Naive thymus-derived CD8-positive, alpha-beta T cell (primary cell): ENCODE data around the gene NGFR. TPM values are rescaled to one million over a fixed set of nuclear protein-coding genes. Genes with fewer than 3 reads are reported as not detected.
A peak's percentile ranks its signal among the peaks of the same experiment; 100 is the strongest.

ENCODE experiments used
- ATAC-seq, 2 donors: fragments of 150-1000 bp; cut with Tn5 transposase in 1 of 2; sonication (Bioruptor Pico), chemical (Tn5 transposase) in 1 of 2; 1 replicate in 1 of 2; 2 replicates in 1 of 2; pipeline ENCODE4 v1.10.0; 2021; ENCODE audit warnings: mild to moderate bottlenecking in 2 of 2, moderate library complexity in 2 of 2
- POLR2A ChIA-PET: fragments of 350-600 bp; sonication (Branson Sonifier 250); formaldehyde crosslinking; loops from one replicate; lab custom pipeline; 2021; ENCODE audit warnings: antibody characterized with exemption; lab: Charles Lee
- DNase-seq, 10 donors: peaks; one replicate each; pipeline versions ENCODE4 v3.0.0 to v3.0.0-alpha.2; 2020 to 2022
- H3K27ac Mint-ChIP-seq, 10 donors: one replicate each; pipeline ENCODE4 v1.8.0; 2020 to 2022; ENCODE audit warnings: mild to moderate bottlenecking in 10 of 10, mixed read lengths in 10 of 10, moderate library complexity in 4 of 10, inconsistent platforms in 1 of 10
- H3K27me3 Mint-ChIP-seq, 5 donors: one replicate each; pipeline ENCODE4 v1.8.0; 2021 to 2022; ENCODE audit warnings: mixed read lengths in 5 of 5
- H3K36me3 Mint-ChIP-seq, 3 donors: one replicate each; pipeline ENCODE4 v1.8.0; 2020 to 2022; ENCODE audit warnings: mixed read lengths in 3 of 3, mild to moderate bottlenecking in 2 of 3, inconsistent platforms in 1 of 3
- H3K4me1 Mint-ChIP-seq, 4 donors: one replicate each; pipeline ENCODE4 v1.8.0; 2021 to 2022; ENCODE audit warnings: mixed read lengths in 4 of 4
- H3K4me3 Mint-ChIP-seq, 10 donors: one replicate each; pipeline ENCODE4 v1.8.0; 2020 to 2022; ENCODE audit warnings: mild to moderate bottlenecking in 10 of 10, mixed read lengths in 10 of 10, moderate library complexity in 6 of 10, inconsistent platforms in 1 of 10
- H3K9me3 Mint-ChIP-seq, 9 donors: one replicate each; pipeline ENCODE4 v1.8.0; 2020 to 2022; ENCODE audit warnings: mixed read lengths in 9 of 9, mild to moderate bottlenecking in 3 of 9, inconsistent platforms in 1 of 9, moderate library complexity in 1 of 9
- polyA plus RNA-seq, 3 donors: library from polyadenylated mRNA; unstranded; fragments of 300-500 nt; fragmentation: Illumina TruSeq; gene quantifications; one replicate each; pipeline ENCODE4 v1.2.3, GENCODE V29; 2021
- total RNA-seq, 8 experiments: library from RNA in 2 of 8; stranded (reverse) in 2 of 8; gene quantifications; one replicate each; pipeline ENCODE4 v1.2.3 and lab custom pipeline; 2021 to 2026

NGFR gene
- total and polyA plus RNA-seq, 5 experiments from 2014 or later, result 0.47 TPM; not detected in 4

DNA sequence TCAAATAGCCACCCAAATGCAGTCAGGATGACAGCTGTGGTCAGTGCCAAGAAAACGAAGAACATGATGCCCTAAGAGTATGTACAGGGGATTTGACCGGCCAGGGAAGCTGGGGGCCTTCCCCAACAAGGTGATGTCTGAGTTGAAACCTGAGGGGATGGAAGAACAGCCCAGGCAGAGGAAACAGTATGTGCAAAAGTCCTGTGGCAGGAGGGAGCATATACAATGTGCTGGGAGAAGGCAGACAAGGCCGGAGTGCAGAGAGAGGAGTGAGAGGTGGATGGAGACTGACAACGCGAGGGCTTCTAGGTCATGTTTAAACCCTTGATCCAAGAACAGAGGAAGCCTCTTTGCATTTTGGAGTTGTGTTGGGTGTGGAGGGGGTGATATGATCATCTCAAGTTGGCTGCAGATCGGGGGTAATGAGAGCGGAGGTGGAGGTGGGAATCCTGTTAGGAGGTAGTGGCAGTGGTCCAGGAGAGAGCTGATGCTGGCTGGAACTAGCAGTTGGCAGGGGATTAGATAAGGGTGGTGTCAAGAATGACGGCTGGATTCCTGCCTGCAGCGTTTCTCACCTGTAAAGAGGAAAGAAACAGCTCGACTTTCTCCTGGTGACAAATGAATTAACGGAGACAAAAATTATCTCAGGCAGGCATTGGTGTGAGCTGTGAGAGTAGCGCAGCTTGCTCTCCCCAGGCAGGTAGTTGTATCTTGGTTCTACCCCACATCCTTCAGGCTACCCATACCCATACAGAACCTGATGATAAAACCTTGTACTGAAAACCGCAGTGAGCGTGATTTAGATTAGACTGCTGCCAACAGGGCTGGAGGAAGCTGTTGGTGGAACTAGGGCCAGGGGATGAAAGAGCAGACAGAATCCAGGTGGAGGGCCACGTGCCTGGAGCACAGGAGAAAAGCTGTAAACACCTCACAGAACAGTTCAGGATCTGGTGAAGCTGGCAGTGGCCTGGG, 37.2 kb upstream of the NGFR start:
- peak overlapping the region in 3 of 10 donors; percentile 1 to 54 (median 6) for H3K27ac Mint-ChIP-seq
- POLR2A ChIA-PET, result interaction anchor here (0.6 kb wide), 1 partner anchor 58 kb away, joined by 5 read pairs; no protein-coding TSS in a partner anchor
- H3K4me3 Mint-ChIP-seq, result no peak overlapping the region
- no peaks in the 10 kb centered on the region for H3K9me3 Mint-ChIP-seq
- ATAC-seq (no peak), DNase-seq (no peak)
- peaks cover 0 to 9% (median 2%) of the 10 kb centered on the region in 4 donors for H3K4me1 Mint-ChIP-seq
- H3K36me3 Mint-ChIP-seq, result no peaks in the 10 kb centered on the region
- peaks cover 25 to 64% (median 46%) of the 10 kb centered on the region in 5 donors for H3K27me3 Mint-ChIP-seq

DNA sequence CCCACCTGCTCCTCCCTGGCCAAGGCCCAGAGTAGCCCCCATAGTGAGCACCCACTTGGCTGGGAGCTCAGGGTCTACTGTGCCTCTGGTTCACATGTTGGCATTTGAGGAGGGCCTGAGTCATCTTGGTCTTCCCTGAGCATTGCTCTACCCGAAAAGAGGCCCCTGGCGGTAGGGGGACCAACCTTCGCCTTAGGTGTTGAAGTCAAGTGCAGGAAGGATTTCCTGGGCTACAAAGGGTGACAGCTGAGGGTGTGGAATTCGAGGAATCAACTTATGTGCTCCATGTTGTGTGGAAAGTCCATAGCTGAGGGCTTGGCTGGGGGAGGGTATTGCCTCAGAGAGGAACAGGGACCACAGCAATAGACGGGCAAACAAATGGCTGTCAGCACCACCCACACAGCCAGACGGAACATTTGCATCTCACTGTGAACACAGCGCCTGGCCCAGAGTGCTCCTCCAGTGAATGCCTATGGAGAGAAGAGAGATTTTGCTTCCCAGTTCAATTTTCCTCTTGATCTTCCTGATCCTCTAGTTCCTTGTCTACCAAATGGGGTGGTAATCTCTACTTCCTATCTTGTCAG, 35.6 kb upstream of the NGFR start:
- peaks cover 30 to 74% (median 58%) of the 10 kb centered on the region in 5 donors for H3K27me3 Mint-ChIP-seq
- H3K36me3 Mint-ChIP-seq, result peaks cover 0 to 13% (median 0%) of the 10 kb centered on the region in 3 donors
- ATAC-seq (no peak), DNase-seq (no peak)
- POLR2A ChIA-PET, result no interaction called here
- peaks cover 0 to 14% (median 4%) of the 10 kb centered on the region in 9 donors for H3K9me3 Mint-ChIP-seq
- peaks cover 0 to 7% (median 2%) of the 10 kb centered on the region in 4 donors for H3K4me1 Mint-ChIP-seq
- H3K4me3 Mint-ChIP-seq, result no peak overlapping the region
- H3K27ac Mint-ChIP-seq, result peak overlapping the region in 1 of 10 donors; percentile 32

DNA sequence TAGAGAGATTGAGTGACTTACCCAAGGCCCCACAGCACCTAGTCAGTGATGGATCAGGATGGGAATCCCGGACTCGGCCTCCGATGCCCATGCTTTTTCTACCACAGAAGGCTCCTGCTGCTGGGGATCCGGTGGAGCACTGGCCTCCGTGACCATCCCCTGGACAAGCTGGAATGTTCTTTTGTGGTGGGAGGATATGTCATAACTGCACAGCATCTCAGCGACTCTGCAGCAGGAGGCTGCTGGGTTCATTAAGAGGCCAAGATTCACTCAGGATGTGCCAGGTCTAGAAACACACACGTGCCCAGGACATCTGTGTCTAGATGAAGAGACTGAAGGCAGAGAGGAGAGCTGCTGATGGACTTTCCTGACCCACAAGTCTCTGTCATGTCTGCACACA, 34.7 kb upstream of the NGFR start:
- Mint-ChIP-seq H3K36me3 (peaks cover 0 to 13% (median 0%) of the 10 kb centered on the region in 3 donors), H3K4me1 (peaks cover 0 to 7% (median 2%) of the 10 kb centered on the region in 4 donors), H3K9me3 (peaks cover 0 to 18% (median 5%) of the 10 kb centered on the region in 9 donors), H3K27me3 (peaks cover 28 to 77% (median 59%) of the 10 kb centered on the region in 5 donors), H3K4me3 (no peak overlapping the region), H3K27ac (peak overlapping the region in 1 of 10 donors; percentile 31)
- DNase-seq (no peak), ATAC-seq (no peak)
- POLR2A ChIA-PET, result no interaction called here

DNA sequence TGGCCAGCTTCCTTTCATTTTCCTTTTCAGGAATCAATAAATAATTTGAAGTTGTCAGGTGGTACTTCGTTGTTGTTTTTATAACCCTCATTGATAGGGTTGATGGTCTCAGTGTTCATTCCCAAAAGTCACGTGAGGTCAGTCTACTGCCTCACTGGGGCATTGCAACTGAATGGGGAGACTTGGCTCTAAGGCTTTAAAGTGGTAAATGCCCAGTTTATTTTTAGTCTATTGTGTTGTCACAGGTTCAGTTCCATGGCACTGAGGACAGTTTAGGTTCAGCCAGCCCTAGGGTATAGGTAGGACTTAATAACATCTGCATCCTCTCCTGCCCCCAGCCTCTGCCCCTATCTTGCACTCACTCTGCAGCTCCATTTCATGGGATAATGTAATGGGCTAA, 33.5 kb upstream of the NGFR start:
- Mint-ChIP-seq H3K4me3 (no peak overlapping the region), H3K27me3 (peaks cover 25 to 77% (median 53%) of the 10 kb centered on the region in 5 donors), H3K27ac (no peak overlapping the region), H3K9me3 (peaks cover 0 to 18% (median 5%) of the 10 kb centered on the region in 9 donors), H3K36me3 (peaks cover 0 to 13% (median 0%) of the 10 kb centered on the region in 3 donors), H3K4me1 (peaks cover 0 to 5% (median 2%) of the 10 kb centered on the region in 4 donors)
- POLR2A ChIA-PET, result no interaction called here
- ATAC-seq (no peak), DNase-seq (no peak)

DNA sequence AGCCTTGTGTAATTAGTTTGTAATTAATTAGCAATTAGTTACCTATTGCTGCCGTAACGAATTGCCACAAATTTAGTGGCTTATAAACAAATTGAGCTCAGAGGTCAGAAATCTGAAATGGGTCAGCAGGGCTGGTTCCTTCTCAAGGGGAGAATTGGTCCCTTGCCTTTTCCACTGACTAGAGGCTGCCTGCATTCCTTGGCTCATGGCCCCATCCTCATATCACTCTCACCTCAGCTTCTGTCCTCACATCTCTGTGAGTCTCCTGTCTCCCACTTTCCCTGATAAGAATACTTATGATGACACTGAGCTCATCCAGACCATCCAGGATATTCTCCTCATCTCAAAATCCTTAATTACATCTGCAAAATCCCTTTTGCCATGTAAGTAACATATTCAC, 31.0 kb upstream of the NGFR start:
- DNase-seq (no peak), ATAC-seq (no peak)
- Mint-ChIP-seq H3K9me3 (peaks cover 0 to 18% (median 5%) of the 10 kb centered on the region in 9 donors), H3K27ac (no peak overlapping the region), H3K4me1 (peaks cover 0 to 2% (median 0%) of the 10 kb centered on the region in 4 donors), H3K27me3 (peaks cover 22 to 75% (median 55%) of the 10 kb centered on the region in 5 donors), H3K4me3 (no peak overlapping the region), H3K36me3 (peaks cover 0 to 13% (median 0%) of the 10 kb centered on the region in 3 donors)
- POLR2A ChIA-PET, result no interaction called here

DNA sequence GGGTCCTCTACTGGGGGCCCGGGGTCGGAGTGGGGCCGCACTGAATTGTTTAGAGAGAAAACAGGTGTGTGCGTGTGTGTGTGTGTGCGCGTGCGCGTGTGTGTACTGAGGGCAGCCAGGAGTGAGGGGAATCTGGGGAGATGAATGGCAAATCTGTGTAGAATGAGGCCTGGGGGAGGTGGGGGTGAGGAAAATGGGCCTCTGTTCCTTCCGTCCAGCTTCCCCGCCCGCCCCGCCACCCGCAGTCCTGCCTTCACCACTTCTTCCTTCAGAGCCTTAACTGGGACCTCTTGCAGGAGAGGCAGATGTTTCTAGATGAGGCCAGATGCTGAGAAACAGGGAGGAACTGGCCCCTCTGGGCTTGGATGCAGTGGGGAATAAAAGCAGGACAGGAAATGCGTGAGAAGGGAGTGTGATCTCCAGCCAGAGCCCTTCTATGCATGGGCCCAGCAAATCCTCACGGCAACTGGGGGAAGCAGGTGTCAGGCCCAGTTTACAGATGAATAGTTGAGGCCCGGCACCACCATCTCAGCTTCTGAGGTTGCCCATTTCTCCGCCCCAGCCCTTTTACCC, 29.7 kb upstream of the NGFR start:
- ATAC-seq, result no peak
- peaks cover 2 to 8% (median 3%) of the 10 kb centered on the region in 4 donors for H3K4me1 Mint-ChIP-seq
- peak overlapping the region in 1 of 10 donors; percentile 76 for H3K27ac Mint-ChIP-seq
- DNase-seq, result no peak
- peaks cover 0 to 13% (median 0%) of the 10 kb centered on the region in 3 donors for H3K36me3 Mint-ChIP-seq
- H3K27me3 Mint-ChIP-seq, result peaks cover 22 to 76% (median 54%) of the 10 kb centered on the region in 5 donors
- POLR2A ChIA-PET, result no interaction called here
- peaks cover 0 to 18% (median 5%) of the 10 kb centered on the region in 9 donors for H3K9me3 Mint-ChIP-seq
- no peak overlapping the region for H3K4me3 Mint-ChIP-seq

DNA sequence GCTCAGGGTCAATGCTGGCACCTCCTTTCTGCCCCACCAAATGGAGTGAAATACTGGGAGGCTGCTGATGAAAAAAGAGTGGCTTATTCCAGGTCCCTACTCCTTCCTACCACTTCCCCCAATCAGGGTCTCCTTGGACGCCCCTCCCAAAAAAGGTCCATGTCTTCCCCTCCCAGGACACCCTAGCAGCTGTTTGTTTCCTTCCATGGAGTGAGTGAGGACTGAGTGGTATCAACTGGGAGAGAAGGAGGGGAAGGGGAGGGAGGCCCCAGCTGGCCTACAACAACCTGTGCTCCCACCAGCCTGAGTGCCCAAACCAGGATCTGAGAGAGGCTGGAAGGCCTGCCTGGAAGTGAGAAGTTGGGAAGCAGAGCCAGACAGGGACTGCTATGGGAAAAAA, 28.7 kb upstream of the NGFR start:
- Mint-ChIP-seq H3K4me3 (no peak overlapping the region), H3K27me3 (peaks cover 28 to 85% (median 64%) of the 10 kb centered on the region in 5 donors)
- POLR2A ChIA-PET, result no interaction called here

DNA sequence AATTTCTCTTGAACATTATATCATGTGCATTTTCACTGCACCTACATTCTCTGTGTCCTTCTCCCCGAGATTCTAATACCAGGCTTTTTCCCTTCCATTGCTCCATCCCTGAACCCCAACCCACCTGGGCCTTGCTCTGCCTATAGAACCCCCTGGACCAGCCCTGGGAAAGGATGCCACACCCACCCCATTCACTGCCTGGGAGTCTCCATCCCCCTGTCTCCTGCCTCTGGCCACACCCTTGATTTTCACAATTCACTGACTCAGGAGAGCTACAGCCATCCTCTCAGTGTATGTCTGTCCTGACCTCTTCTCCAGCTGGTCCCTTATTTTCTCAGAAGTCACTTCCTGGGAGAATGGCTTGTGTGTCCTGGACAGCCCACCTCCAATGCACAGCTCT, 27.9 kb upstream of the NGFR start:
- Mint-ChIP-seq H3K27me3 (peaks cover 34 to 92% (median 71%) of the 10 kb centered on the region in 5 donors), H3K4me3 (no peak overlapping the region), H3K4me1 (peaks cover 3 to 14% (median 9%) of the 10 kb centered on the region in 4 donors), H3K27ac (peak overlapping the region in 1 of 10 donors; percentile 76), H3K9me3 (peaks cover 0 to 18% (median 5%) of the 10 kb centered on the region in 9 donors), H3K36me3 (peaks cover 0 to 13% (median 0%) of the 10 kb centered on the region in 3 donors)
- DNase-seq (no peak), ATAC-seq (no peak)
- POLR2A ChIA-PET, result no interaction called here

More for the DNA sequence above, 28.7 kb upstream of the NGFR start:
- no peak for DNase-seq
- H3K9me3 Mint-ChIP-seq, result peaks cover 0 to 18% (median 5%) of the 10 kb centered on the region in 9 donors
- no peak overlapping the region for H3K27ac Mint-ChIP-seq
- peaks cover 0 to 13% (median 0%) of the 10 kb centered on the region in 3 donors for H3K36me3 Mint-ChIP-seq
- ATAC-seq, result no peak
- peaks cover 2 to 14% (median 8%) of the 10 kb centered on the region in 4 donors for H3K4me1 Mint-ChIP-seq

DNA sequence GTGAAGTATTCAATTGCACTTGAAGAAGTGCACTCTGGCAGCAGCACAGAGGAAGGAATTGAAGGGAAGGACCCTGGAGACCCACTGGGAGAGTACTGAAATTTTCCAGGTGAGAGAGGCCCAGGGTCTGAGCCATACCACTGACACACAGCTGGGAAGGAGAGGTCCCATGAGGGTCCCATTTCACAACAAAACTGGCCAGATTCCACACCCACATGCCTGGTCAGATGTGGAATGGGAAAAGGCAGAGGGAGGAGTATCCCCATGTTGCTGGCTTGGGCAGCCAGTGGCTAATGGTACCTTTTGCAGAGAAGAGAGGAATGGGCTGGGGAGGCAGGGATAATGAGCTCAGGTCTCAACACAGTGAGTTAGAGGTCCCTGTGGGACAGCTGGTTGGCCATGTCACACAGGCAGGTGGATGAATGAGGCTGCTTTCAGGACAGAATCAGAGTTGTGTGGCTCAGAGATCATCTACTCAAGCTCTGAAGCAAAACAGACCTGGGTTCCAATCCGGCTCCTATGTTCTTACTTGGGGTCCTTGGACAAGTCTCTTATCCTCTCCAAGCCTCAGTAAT, 26.2 kb upstream of the NGFR start:
- peak overlapping the region in 1 of 10 donors; percentile 12 for H3K27ac Mint-ChIP-seq
- peaks cover 0 to 5% (median 0%) of the 10 kb centered on the region in 3 donors for H3K36me3 Mint-ChIP-seq
- peaks cover 0 to 10% (median 5%) of the 10 kb centered on the region in 9 donors for H3K9me3 Mint-ChIP-seq
- POLR2A ChIA-PET, result no interaction called here
- peaks cover 5 to 14% (median 9%) of the 10 kb centered on the region in 4 donors for H3K4me1 Mint-ChIP-seq
- DNase-seq (no peak), ATAC-seq (no peak)
- H3K4me3 Mint-ChIP-seq, result no peak overlapping the region
- peaks cover 36 to 88% (median 72%) of the 10 kb centered on the region in 5 donors for H3K27me3 Mint-ChIP-seq

DNA sequence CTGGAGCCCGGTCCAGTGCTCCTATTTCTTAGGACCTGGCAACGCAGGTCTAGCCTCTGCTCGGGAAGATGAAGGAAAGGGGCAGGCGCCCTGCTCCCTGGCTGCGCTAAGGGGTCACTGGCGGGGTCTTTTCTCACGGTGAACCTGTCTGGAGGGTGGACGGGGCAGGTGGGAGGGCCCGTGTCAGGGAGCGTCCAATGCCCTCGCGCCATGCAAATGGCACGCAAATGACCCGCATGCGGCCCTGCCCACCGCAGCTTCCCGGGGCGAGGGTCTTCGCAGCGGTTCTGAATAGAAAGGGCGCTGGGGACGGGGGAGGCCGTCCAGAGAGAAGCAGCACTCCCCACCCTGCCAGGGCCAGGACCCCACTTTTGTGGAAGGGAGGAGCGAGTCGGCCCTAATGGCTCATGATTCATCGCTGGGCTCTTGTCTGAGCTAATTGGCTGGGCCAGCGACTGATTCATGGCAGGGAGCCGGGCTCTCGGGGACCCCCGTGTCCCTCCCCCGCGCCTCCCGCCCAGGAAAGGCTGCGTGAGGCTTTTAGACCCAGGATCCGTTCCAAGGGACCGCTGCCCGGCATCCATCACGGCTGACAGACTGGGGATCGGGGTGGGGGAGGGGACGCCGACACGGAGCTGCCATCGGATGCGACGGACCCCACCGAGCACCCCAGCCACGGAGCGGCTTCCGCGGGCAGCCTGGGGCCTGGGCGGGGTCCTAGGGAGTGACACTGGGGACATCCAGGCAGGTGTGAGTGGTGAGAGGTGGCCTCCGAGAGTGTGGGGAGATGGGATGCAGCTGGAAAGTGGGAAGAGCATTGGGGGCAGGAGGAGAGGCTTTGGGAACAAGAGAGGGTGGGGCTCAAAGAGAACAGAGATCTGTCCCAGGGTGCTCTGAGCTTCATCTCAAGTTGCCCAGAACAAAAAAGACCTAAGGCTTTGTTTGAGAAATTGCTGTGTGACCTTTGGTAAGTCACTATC, 25.0 kb upstream of the NGFR start:
- POLR2A ChIA-PET, result no interaction called here
- DNase-seq (no peak), ATAC-seq (no peak)
- peak overlapping the region in 5 of 10 donors; percentile 38 to 71 (median 54) for H3K4me3 Mint-ChIP-seq
- H3K27me3 Mint-ChIP-seq, result peaks cover 37 to 85% (median 73%) of the 10 kb centered on the region in 5 donors
- peaks cover 0 to 8% (median 1%) of the 10 kb centered on the region in 3 donors for H3K36me3 Mint-ChIP-seq
- H3K4me1 Mint-ChIP-seq, result peaks cover 5 to 14% (median 9%) of the 10 kb centered on the region in 4 donors
- H3K27ac Mint-ChIP-seq, result no peak overlapping the region
- peaks cover 0 to 9% (median 4%) of the 10 kb centered on the region in 9 donors for H3K9me3 Mint-ChIP-seq

DNA sequence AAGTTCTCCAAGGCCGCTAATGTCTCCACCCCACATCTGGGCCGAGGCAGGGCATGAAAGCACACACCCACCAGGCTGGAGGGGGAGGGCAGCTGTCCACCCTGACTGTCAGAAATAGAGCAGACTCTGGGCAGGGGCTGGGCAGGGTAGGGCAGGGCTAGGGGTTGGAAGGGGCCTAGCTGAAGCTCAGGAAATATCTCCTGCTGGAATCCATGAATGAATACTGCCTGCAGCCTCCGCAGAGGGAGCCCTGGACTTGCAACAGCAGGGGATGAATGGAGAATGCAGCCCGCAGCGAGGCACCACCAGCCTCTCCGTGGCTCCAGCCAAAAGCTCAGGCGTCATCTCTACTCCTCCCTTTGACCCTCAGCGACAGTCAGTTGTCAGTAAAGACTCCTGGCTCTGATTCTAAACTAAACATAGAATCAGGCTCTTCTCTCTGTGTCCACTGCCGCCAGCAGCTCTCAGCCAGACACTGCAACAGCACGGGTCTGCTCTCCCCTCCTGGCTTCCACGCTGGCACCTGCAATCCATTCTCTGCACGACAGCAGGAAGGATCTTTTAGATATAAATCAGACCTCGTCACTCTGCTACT, 23.9 kb upstream of the NGFR start:
- POLR2A ChIA-PET, result no interaction called here
- Mint-ChIP-seq H3K36me3 (peaks cover 0 to 8% (median 1%) of the 10 kb centered on the region in 3 donors), H3K27me3 (peaks cover 40 to 90% (median 76%) of the 10 kb centered on the region in 5 donors), H3K4me3 (peak overlapping the region in 1 of 10 donors; percentile 1), H3K27ac (peak overlapping the region in 1 of 10 donors; percentile 30), H3K9me3 (peaks cover 0 to 17% (median 8%) of the 10 kb centered on the region in 9 donors), H3K4me1 (peaks cover 5 to 14% (median 9%) of the 10 kb centered on the region in 4 donors)
- no peak for ATAC-seq
- no peak for DNase-seq
